NCI-H1694 treated with DMSO at 0.1 percent for 48 hours (cell line): ENCODE data around the gene CCDC38.
"Not testable (repeated sequence)": the region's sequence is repeated elsewhere in the genome, so short reads cannot be mapped to it uniquely, and the experiment has no call there.

Experiments used
- DNase-seq: peaks from one replicate; lab custom pipeline; 2025; lab: John Stamatoyannopoulos, UW

CCDC38 gene

DNA sequence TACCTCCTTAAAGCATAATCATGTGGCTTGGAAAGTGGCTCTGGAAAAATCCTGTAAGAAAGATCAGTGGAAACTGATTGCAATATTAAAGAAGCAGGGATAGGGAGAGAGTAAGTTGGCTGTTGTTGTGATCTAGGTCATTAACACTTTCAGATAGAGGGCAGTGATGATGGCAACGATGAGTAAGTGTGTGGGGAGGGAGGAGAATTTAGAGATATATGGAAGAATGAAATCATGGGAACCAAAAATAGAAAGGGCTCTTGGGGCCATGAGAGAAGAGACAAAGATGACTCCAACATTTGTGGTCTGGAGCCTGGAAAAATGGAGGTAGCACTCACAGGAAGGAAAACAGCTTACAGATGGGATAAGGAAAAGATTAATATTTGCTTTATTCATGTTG is 60.3 kb downstream of the CCDC38 start:
- DNase-seq: no peak

DNA sequence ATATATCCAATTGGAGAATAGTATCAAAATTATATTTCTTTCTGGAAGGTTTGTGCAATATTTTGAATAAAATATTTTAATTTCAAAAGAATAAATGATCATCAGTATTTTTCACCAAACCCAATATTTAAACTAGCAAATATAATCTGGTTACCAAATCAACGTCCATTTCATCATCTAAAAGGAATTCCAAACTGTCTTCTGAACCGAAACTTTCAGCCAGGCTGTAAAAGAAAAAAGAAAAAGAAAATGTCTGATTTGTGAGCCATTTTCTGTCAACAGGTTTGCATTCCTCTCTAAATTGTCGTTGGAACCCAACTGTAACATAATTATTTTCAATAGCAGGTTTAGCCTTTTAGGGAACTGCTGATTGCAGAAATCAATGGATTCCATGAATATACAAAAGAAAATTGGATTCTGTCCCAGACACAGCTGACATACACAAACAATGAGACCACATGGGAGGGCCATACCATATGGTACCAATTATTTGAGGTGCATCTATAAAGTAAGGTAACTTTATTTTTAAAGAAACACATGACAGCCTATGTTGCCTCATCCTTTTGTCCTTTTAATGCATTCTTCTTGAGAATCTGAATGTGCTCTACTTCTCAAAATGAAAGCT is 61.0 kb downstream of the CCDC38 start:
- peak; percentile 43 for DNase-seq

DNA sequence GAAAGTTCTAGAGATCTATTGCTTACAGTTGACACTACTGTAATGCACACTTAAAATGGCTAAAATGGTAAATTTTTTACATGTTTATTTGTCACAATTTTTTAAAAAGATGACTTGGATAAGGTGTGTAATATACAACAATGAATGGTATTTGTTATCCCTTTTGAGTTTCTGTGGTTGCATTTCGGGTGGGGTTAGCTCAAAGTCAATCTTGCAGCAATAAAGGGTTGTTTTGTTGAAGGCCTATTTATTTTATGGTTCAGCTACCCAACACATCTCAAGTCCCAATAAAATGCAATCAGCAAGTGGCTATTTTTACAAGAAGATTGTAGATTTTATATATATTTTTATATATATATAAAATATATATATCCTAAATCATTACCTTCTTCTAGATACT is 61.5 kb downstream of the CCDC38 start:
- DNase-seq: no peak

DNA sequence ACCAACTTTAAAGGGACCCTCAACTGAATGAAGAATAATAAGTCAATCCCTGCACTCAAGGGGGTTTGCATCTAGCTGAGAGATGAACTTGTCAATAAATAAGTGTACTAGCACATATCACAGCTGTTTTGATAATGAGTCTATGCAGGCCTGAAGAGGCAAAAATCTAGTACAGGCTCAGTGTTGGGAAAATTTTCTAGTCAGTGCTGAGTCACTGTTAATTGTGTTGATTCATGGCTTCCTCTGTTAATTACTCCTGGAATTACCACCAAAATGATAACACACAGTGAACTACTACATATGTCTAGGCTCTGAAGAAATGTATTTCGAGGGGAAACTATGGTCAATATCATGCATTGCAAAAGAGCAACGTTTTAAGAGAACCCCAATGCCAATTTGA is 64.8 kb downstream of the CCDC38 start:
- no peak for DNase-seq

DNA sequence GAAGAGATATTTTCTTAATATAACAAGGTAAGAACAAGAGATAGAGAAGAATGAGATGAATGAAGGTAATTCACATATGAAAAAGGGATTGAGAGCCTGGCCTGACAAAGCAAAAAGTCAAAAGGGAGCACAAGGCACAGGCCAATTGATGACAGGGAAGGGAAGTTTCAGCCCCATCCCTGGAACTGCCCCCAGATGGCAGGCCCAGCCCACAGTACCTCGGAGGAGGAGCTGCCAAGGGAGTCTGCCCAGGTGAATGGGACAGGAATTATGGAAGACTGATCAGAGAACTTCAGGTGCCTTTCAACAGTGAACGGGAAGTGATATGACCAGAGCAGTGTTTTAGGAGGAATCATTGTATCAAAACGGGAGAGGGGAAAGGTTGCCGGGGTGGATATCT is 68.0 kb downstream of the CCDC38 start:
- DNase-seq: no peak

DNA sequence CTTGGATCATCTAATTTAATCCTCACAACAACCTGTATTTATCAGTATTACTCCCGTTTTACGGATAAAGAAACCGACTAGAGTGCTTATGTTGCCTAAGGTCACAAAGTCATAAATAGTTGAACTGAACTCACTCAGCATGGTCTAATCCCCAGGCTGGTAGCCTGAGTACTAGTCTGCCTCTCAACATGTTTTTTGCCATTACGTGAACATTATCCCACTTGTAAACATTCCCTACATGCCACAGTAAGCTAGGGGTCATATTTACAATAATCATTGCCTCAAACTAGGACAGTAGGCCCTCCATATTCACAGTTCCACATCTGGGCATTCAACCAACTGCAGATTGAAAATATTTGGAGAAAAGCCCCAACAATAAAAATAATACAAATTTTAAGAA is 71.5 kb downstream of the CCDC38 start:
- no peak for DNase-seq

DNA sequence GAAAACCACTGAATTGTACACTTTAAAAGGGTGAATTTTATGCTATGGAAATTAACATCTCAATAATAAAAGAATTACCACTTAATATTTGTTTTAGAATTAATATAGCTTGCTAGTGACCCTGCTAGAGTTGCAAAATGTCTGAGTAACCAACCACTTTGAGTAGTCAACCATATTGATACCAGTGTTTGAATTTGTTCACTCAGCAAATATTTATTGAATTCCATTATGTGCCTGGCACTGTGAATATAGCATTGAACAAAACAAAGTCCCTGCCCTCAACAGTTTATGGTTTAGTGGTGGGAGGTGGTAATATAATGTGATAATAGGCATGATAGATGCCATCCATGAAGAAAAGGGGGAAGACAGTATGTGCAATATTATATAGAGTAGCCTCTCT is 79.1 kb downstream of the CCDC38 start:
- no peak for DNase-seq

DNA sequence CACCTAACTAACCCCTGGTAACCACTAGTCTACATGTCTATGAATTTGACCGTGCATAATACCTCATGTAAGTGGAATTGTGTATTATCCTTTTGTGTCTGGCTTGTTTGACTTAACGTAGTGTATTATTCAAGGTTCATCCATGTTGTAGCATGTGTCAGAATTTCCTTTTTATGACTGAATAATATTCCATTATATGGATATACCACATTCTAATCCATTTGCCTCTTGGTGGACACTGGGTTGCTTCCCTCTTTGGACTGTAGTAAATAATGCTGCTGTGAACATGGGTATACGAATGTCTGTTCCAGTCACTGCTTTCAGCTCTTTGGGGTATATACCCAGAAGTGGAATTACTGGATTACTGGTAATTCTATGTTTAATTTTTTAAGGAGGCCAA is 80.4 kb downstream of the CCDC38 start:
- DNase-seq: no peak

DNA sequence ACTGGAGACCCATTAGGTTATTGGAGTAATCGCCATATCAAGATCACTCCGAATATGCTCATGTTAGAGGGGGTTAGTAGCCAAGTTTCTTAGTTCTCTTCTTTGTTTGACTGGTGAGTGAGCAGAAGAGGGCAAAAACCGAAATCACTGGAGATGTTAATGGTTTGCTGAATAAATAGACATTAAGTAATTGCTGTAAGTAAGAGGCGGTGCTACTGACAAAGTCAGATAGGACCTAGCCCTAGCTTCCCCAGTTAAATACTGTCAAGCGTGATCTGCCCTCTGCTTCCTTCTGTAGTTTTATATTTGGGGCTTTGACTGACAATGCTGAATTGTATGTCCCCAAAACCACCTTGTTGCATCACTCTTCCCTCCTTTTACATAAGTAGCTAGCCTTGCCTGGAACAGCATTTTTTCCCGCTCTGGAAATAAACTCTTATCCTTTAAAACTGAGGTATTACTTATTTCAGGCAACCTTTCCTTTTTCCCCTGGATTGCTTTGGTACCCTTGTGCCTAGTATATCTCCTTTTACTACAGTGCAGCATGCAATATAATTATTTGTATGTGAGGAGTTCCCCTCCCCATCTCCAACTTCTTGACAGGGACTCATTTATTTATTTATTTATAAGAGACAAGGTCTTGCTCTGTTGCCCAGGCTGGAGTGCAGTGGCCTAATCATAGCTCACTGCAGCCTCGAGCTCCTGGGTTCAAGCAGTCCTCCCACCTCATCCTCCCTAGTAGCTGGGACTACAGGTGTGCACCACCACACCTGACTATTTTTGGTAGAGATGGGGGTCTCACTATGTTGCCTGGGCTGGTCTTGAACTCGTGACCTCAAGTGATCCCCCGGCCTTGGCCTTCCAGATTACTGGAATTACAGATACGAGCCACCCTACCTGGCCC is 82.2 kb downstream of the CCDC38 start:
- DNase-seq: no peak

DNA sequence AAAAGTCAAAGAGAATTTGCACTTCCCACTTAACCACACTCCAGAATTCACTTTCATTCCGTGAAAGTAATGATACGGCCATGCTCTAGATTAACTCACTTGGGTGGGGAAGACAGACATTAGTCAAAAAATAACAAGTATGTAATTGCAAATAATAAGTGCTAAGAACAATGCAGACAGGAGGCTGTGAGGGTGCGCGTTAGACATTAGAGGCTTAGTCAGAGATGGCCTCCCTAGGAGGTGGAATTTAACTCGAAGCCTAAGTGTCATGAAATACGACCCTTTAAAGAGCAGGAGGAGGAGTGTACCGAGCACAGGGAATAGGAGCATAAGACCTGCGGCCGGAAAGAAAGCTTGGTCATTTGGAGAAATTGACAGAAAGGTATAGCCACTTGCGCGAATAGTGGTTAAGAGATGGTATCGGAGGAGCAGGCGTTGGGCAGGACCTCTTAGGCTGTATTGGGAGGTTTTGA is 83.0 kb downstream of the CCDC38 start:
- no peak for DNase-seq

DNA sequence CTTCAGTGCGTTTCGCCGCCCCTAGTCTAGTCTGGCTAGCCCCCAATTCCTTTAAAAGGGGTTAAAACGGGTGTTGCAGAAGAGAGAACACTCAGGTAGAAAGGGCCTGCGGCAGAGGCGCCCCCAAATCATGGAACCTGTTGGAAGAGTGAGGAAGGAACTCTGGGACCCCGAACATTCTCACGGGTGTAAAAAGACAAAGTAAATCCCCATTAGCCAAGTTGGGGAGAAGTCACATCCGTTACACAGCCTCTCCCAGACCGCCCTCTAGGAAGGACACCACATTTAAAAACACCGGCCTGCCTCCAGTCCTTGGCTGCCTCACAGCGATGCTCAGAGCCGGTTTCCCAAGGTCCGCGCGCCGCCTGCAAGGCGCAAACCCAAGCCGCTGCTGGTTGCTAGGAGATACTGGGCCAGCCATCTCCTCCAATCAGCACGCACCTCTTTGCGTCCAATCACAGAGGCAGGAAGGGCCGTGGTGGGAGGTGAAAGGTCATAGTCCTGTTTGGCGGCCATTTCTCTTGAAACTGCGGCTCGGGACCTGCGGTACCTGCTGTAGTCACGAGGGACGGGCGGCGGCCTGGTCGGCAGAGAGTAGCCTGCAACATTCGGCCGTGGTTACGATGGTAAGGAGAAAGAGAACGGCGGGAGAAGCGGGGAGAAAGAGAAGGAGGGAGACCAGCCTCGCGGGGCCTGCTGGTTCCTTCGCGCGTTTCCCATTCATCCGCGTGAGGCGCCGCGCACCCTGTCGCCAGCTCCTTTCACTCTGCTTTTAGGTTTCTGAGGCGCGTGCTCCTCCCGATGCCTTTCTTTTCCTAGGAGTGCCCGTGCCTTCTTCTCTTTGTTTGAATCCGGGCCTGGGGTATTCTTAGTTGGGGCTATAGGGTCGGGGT is 83.7 kb downstream of the CCDC38 start, which contains the start of gene SNRPF:
TSS of gene SNRPF (plus strand) at position 502 of the 893 bp plus-strand sequence. CDS start at position 624, 122 bp downstream.
- peak; percentile 86 for DNase-seq

DNA sequence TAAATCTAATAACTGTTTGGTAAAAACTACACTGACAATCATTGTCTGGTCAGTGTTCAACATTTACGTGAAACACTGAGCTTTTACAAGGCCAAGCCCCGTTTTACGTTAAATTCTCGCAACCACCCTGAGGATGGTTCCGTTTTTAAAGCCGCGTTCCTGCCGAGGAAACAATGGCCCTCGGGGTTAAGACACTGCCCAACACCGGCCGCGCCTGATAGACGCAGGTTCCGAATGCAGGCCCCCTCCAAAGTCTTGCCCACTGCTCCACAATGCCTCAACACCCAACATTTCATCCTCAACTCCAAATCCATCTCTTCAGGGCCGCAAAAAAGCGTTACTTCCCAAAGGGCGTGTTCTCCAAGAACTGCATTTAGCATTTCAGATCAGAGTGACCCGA is 84.6 kb downstream of the CCDC38 start:
- DNase-seq: no peak

DNA sequence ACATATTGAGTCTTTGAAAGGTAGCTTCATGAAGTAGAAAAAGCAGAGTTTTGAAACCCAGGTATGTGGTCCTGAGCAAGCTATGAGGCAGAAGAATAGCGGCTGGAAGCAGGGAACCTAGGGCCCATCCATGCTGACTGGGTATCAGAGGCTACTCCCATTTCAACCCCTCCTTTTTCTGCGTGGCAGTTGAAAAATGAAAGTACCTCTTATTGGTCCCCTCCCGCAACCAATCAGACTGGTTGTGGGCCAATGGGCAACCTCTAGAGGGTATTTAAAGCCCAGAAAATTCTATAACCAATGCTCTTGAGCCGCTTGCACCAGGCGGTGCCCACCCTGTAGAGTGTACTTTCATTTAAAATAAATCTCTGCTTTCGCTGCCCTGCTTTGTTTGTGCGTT is 85.3 kb downstream of the CCDC38 start:
- no peak for DNase-seq

DNA sequence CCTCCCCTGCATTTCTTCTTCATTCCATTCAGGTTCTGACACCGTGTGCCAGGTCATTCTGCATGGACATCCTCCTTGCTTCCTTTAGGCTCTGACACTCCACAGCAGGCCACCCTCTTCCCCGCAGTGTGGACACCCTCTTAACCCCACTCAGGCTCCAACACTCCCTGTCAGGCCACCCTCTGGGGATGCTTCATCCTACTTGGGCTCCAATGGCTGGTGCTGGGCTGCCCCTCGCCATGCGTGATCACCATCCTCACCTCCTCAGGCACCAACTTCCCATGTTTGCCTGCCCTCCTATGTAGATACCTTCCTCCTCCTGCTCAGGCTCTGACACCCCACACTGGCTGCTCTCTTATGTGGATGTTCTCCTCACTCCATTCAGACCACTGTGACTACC is 90.3 kb downstream of the CCDC38 start:
- DNase-seq: no peak

DNA sequence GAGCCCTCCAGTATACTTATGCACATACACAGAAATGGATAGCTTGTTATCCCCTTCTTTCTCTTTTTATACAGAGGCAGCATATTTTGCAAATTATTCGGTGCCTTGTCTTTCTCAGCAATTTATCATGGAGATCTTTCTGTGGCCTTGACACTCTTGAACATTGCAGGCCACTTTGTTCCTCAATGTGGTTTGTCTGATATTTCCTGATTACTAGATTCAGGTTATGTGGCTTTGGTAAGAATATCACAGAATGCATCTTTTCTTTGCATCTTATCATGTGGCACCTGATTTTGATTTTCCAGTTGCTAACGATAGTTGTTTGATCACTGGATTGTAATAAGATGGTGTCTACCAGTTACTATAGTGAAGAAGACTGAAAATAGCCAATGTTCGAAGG is 90.8 kb downstream of the CCDC38 start:
- no peak for DNase-seq

DNA sequence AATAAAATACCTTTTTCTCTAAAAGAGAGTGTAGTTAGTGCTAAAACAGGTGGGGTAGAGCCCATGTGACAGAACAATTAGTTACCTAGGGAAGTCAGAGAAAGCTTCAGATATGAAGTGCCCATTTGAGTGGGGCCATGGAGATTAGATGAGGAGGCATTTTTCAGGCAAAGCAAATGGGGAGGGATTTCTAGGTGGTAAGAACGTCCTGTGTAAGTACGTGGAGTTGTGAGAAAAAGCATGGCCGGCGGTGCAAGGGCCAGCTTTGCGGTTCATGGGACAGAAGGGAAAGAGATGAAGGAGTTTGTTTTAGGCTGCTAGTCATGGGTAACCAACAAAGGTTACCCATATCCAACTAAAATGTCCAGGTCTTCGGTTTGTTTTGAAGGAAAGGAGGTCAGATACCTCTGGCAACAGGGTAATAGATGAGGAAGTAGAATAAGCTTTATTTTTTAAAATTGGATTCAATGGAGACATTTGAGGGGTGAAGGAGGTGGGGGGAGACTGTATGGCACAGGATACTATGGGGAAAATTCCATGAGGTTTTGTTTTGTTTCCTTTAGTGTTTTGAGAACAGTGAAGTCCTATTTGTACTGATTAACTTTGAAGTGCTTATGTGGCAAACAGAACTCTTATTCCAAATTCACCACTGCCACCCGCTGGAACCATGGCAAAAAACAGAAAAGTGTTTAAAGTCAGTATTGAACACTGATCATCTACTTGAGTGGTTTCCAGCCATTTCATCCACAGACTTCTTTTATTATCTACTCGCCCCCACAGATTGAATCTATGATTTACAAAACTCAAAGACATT is 93.6 kb downstream of the CCDC38 start:
- DNase-seq: peak; percentile 34

DNA sequence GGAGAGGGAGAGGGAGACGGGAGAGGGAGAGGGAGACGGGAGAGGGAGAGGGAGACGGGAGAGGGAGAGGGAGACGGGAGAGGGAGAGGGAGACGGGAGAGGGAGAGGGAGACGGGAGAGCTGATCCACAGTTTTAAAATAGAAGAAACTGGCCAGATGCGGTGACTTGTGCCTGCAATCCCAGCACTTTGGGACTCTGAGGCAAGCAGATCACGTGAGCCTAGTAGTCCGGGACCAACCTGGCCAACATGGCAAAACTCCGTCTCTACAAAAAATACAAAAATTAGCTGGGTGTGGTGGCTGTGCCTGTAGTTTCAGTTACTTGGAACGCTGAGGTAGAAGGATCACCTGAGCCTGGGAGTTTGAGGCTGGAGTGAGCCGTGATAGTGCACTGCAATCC is 100.0 kb downstream of the CCDC38 start:
- not testable (repeated sequence) for DNase-seq

DNA sequence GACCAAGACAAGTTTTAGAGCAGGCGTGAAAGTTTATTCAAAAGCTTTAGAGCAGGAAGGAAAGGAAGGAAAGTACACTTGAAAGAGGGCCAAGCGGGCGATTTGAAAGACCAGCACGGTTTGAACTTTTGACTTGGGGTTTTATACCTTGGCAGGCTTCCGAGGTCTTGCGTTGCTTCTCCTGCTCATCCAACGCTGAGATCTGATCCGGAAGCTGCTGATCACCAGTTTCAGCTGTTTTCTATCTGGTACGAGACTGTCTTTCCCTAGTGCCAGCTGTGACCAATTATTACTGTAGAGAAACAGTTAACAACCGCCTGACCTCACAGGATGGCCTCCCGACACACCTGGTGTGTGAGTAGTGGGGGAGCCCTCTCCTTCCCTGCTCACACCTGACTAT is 104.3 kb downstream of the CCDC38 start:
- DNase-seq: no peak

DNA sequence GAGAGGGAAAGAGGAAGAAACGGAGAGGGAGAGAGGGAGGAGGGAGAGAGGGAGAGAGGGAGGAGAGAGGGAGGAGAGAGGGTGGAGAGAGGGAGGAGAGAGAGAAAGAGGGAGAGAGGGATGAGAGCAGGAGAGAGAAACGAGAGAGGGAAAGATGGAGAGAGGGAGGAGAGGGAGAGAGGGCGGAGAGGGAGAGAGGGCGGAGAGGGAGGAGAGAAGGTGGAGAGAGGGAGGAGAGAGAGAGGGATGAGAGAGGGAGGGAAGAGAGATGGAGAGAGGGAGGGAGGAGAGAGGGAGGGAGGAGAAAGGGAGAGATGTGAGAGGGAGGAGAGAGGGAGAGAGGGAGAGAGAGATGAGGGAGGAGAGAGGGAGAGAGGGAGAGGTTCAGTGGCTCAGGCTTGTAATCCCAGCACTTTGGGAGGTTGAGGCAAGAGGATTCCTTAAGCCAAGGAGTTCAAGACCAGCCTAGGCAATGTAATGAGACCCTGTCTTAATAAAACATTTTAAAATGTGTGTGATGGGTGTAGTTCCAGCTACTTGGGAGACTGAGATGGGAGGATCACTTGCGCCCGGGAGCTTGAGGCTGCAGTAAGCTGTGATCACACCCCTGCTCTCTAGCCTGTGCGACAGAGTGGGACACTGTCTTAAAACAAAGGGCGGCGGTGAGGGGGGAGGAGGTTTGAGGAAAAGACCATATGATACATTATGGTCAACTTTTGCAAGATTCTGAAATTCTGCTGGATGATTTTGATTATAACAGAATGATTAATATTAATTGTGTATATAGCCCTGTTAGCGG is 105.0 kb downstream of the CCDC38 start:
- no peak for DNase-seq

DNA sequence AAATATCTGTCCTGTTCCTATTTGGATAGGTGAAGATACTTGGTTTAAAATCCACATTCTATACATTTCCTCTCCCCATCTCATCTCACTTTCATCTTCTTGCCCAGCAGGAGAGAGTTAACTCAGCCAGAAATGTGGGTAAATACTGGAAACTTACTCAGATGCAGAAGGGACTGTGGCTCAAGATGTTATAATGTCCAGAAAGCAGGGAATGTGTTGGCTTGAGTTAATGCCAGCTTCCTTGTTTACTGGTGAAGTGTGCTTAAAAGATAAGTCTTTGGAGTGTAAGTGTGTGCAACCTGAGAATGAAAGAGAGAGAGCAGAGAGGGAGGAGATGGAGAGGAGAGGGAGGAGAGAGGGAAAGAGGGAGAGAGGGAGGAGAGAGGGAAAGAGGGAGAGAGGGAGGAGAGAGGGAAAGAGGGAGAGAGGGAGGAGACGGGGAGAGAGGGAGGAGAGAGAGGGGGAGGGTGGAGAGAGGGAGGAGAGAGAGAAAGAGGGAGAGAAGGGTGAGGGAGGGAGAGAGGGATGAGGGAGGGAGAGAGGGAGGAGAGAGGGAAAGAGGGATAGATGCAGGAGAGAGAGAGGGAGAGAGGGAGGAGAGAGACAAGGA is 105.7 kb downstream of the CCDC38 start:
- no peak for DNase-seq
